Transverse colon (tissue), 4 donors: Measurements from ENCODE around the gene GSX2. TPM values are rescaled to one million over a fixed set of nuclear protein-coding genes. Genes with fewer than 3 reads are reported as not detected.

ENCODE experiments used
- DNase-seq: peaks from one replicate; pipeline ENCODE4 v3.0.0-alpha.2; 2019
- H3K27ac ChIP-seq, 4 donors: fragments of 200-600 bp; sonication (generic); 2 replicates each; pipeline ENCODE4 v1.5.1; 2016 to 2018; ENCODE audit warnings: inconsistent platforms in 4 of 4
- H3K27me3 ChIP-seq: fragments of 200-600 bp; sonication (generic); 2 replicates; pipeline ENCODE4 v1.5.1; 2017; ENCODE audit warnings: inconsistent platforms
- H3K36me3 ChIP-seq, 4 donors: fragments of 200-600 bp; sonication (generic); 2 replicates each; pipeline ENCODE4 v1.5.1; 2017 to 2019; ENCODE audit warnings: inconsistent platforms in 4 of 4
- H3K4me1 ChIP-seq, 4 donors: fragments of 200-600 bp; sonication (generic); 2 replicates each; pipeline ENCODE4 v1.5.1; 2017 to 2020; ENCODE audit warnings: inconsistent platforms in 4 of 4
- H3K4me3 ChIP-seq, 4 donors: fragments of 200-600 bp; sonication (generic); 1 replicate in 1 of 4; 2 replicates in 3 of 4; pipeline versions ENCODE4 v1.5.1 to v1.6.1; 2017 to 2019; ENCODE audit warnings: inconsistent platforms in 4 of 4
- H3K9me3 ChIP-seq, 2 donors: fragments of 200-600 bp; sonication (generic); 2 replicates each; pipeline ENCODE4 v1.5.1; 2017 to 2019; ENCODE audit warnings: inconsistent platforms in 2 of 2
- EP300 ChIP-seq: sonication (generic); formaldehyde crosslinking; IDR thresholded peaks from one replicate; pipeline ENCODE4 v1.6.1; 2017; ENCODE audit warnings: antibody characterized with exemption, low read depth
- POLR2A ChIP-seq: fragments of 450-650 bp; IDR thresholded peaks from one replicate; pipeline ENCODE4 v1.6.1; 2016; ENCODE audit warnings: antibody characterized with exemption, mild to moderate bottlenecking, moderate library complexity
- POLR2AphosphoS5 ChIP-seq, 3 donors: sonication (generic); formaldehyde crosslinking; IDR thresholded peaks; one replicate each; pipeline ENCODE4 v1.6.1; 2016; ENCODE audit warnings: antibody characterized with exemption in 3 of 3
- WGBS, 2 donors: methylation state at CpG; one replicate each; pipeline ENCODE4 v1.1.5; 2018; ENCODE audit warnings: low coverage in 1 of 2; 5-methylcytosine and 5-hydroxymethylcytosine counted together
- in situ Hi-C, 4 donors: fragments of 200-750 bp; cut with MboI; loops; one replicate each; pipeline versions ENCODE4 v1.15.0 to v1.15.1; 2017; ENCODE audit warnings: low sequenced_read_pairs in 3 of 4, low pct_ligation_motif_present in 1 of 4, low pct_unique_long_range_greater_than_20kb in 1 of 4
- intact Hi-C: fragments of 100-400 bp; cut with DNase I; formaldehyde crosslinking; loops from one replicate; pipeline ENCODE4 v1.15.1; 2023; ENCODE audit warnings: low total_unique reads
- small RNA-seq, 4 donors: library from RNA; depleted of rRNA; stranded (forward); fragments of <200 nt; gene quantifications; one replicate each; pipeline ENCODE3, GENCODE V24; 2016
- total RNA-seq, 4 donors: library from RNA; depleted of rRNA; stranded (reverse); fragments of >200 nt; gene quantifications; one replicate each; pipeline ENCODE4 v1.1.0, GENCODE V29; 2016
- TF ChIP-seq, protein P1 (sequence below), 5 experiments: fragments of 200-600 bp in 3 of 5; fragments of 450-650 bp in 2 of 5; sonication (generic) in 3 of 5; IDR thresholded peaks; 1 replicate in 2 of 5; 2 replicates in 3 of 5; pipeline ENCODE4 v1.5.1; 2016 to 2017; ENCODE audit warnings: antibody characterized with exemption in 5 of 5, inconsistent platforms in 3 of 5, mild to moderate bottlenecking in 2 of 5, moderate library complexity in 1 of 5

Gene GSX2
- total RNA-seq, 4 donors from 2014 or later: not detected

DNA sequence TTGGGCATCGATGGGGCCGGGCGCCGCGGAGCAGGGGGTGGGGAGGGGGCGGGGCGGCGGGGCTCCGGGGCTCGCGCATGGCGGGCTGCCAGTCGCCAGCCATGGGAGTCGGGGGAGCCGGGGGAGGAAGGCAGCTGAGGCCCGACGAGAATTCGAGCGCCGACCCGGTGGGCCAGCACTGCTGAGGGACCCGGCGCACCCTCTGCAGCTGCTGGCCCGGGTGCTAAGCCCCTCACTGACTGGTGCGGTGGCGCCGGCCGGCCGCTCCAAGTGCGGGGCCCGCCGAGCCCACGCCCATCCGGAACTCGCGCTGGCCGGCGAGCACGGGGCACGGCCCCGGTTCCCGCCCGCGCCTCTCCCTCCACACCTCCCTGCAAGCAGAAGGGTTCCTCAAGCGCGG is 49.4 kb downstream of the GSX2 start:
- H3K27me3 ChIP-seq: peaks cover 58% of the 10 kb centered on the region
- H3K4me1 ChIP-seq: peaks cover 0 to 11% (median 2%) of the 10 kb centered on the region in 4 donors
- H3K4me3 ChIP-seq: no peak overlapping the region
- no peaks in the 10 kb centered on the region for H3K36me3 ChIP-seq
- DNase-seq: no peak
- WGBS, 2 donors: 59% methylated on average over 40 of the region's 46 CpGs; no CpG with 5 or more reads in 1 of the 2 donors
- no peak overlapping the region for H3K27ac ChIP-seq
- H3K9me3 ChIP-seq: no peaks in the 10 kb centered on the region
- in situ Hi-C loops (no loop called here), intact Hi-C loops (no loop called here)
- TF ChIP-seq, protein P1, sequence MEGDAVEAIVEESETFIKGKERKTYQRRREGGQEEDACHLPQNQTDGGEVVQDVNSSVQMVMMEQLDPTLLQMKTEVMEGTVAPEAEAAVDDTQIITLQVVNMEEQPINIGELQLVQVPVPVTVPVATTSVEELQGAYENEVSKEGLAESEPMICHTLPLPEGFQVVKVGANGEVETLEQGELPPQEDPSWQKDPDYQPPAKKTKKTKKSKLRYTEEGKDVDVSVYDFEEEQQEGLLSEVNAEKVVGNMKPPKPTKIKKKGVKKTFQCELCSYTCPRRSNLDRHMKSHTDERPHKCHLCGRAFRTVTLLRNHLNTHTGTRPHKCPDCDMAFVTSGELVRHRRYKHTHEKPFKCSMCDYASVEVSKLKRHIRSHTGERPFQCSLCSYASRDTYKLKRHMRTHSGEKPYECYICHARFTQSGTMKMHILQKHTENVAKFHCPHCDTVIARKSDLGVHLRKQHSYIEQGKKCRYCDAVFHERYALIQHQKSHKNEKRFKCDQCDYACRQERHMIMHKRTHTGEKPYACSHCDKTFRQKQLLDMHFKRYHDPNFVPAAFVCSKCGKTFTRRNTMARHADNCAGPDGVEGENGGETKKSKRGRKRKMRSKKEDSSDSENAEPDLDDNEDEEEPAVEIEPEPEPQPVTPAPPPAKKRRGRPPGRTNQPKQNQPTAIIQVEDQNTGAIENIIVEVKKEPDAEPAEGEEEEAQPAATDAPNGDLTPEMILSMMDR (IDR thresholded peaks at IDR 0.05): no peak
- TF ChIP-seq POLR2A: no peak
- TF ChIP-seq EP300: no peak
- no peak for TF ChIP-seq POLR2AphosphoS5 (IDR thresholded peaks at IDR 0.05)

Small RNA genes within 50 kb of the gene (small RNA-seq; reads per million reads assigned to genes)
- gene AC110792.1: 0 reads per million in 4 donors

Other genes starting within 250 kb of the GSX2 start
- 100 to 1,000 TPM in 1 of 4 donors, 10 to 100 TPM in 3; 36.2 to 106 (median 52.0) TPM for gene CHIC2, start 35.6 kb upstream of the GSX2 start, total RNA-seq
- gene PDGFRA, start 129.1 kb downstream of the GSX2 start, total RNA-seq: 100 to 1,000 TPM in 1 of 4 donors, 10 to 100 TPM in 3; 20.6 to 190 (median 65.5) TPM